Measurements from ENCODE around the gene OAS2. TPM values are rescaled to one million over a fixed set of nuclear protein-coding genes. Genes with fewer than 3 reads are reported as not detected.

The OAS2 gene
- total RNA-seq, 1 experiment from 2014 or later = 0.25 TPM

- no peak overlapping the region for H3K4me3 ChIP-seq (ENCODE audit: low read depth, low read length)
- no peaks in the 10 kb centered on the region for H3K27me3 ChIP-seq (replicated peaks; ENCODE audit: control insufficient read depth, insufficient read depth, low read length)
- BruUV-seq (replicated peaks) = no TSS peak
- H3K27ac Mint-ChIP-seq (ENCODE audit: unreplicated experiment) = no peak overlapping the region
- intact Hi-C loops (cut with micrococcal nuclease; ENCODE audit: unreplicated experiment) = loop anchor here (1.0 kb wide), 2 partner anchors 38 to 131 kb away; no protein-coding TSS in a partner anchor
- H3K27me3 Mint-ChIP-seq (ENCODE audit: insufficient read depth, unreplicated experiment) = peaks cover 6% of the 10 kb centered on the region
- no peaks in the 10 kb centered on the region for H3K9me3 Mint-ChIP-seq (ENCODE audit: unreplicated experiment)
- DNase-seq = peak; percentile 61
- ChIA-PET CTCF (interaction anchor here (1.1 to 2.3 kb wide), 2 partner anchors 38 kb away, joined by 7 to 12 read pairs; no protein-coding TSS in a partner anchor), POLR2A (no interaction called here)
- H3K4me3 Mint-ChIP-seq (ENCODE audit: unreplicated experiment) = no peak overlapping the region
- H3K9me3 ChIP-seq = no peaks in the 10 kb centered on the region
- TF ChIP-seq CTCF (IDR thresholded peaks at IDR 0.05; ENCODE audit: insufficient read depth in 1 of 2, low read depth in 1 of 2, low read length in 1 of 2, severe bottlenecking in 1 of 2, unreplicated experiment in 1 of 2) = peak; percentile 55 to 66
- H3K36me3 ChIP-seq (ENCODE audit: control insufficient read depth, insufficient read depth, low read length) = no peaks in the 10 kb centered on the region
- no peaks in the 10 kb centered on the region for H3K4me1 ChIP-seq
- no peaks in the 10 kb centered on the region for H3K4me1 Mint-ChIP-seq (ENCODE audit: low read depth, unreplicated experiment)
- H3K36me3 Mint-ChIP-seq (ENCODE audit: insufficient read depth, unreplicated experiment) = no peaks in the 10 kb centered on the region
Observed at GRCh38 chr12:113030875-113031525, 52.7 kb downstream of the OAS2 start.

GRCh38 chr12:113039911-113040445 lies 61.7 kb downstream of the OAS2 start:
- DNase-seq = no peak
- CTCF ChIA-PET = interaction anchor here (0.6 kb wide), 1 partner anchor 116 kb away, joined by 4 read pairs; no protein-coding TSS in a partner anchor
- no peak overlapping the region for H3K4me3 ChIP-seq (ENCODE audit: low read depth, low read length)
- H3K36me3 Mint-ChIP-seq (ENCODE audit: insufficient read depth, unreplicated experiment) = no peaks in the 10 kb centered on the region
- POLR2A ChIA-PET = no interaction called here
- no peaks in the 10 kb centered on the region for H3K9me3 ChIP-seq
- H3K36me3 ChIP-seq (ENCODE audit: control insufficient read depth, insufficient read depth, low read length) = no peaks in the 10 kb centered on the region
- no TSS peak for BruUV-seq (replicated peaks)
- intact Hi-C loops (cut with micrococcal nuclease; ENCODE audit: unreplicated experiment) = no loop called here
- no peaks in the 10 kb centered on the region for H3K4me1 ChIP-seq
- no peak overlapping the region for H3K27ac Mint-ChIP-seq (ENCODE audit: unreplicated experiment)
- H3K9me3 Mint-ChIP-seq (ENCODE audit: unreplicated experiment) = no peaks in the 10 kb centered on the region
- TF ChIP-seq CTCF (IDR thresholded peaks at IDR 0.05; ENCODE audit: insufficient read depth in 1 of 2, low read depth in 1 of 2, low read length in 1 of 2, severe bottlenecking in 1 of 2, unreplicated experiment in 1 of 2) = no peak
- no peaks in the 10 kb centered on the region for H3K27me3 ChIP-seq (replicated peaks; ENCODE audit: control insufficient read depth, insufficient read depth, low read length)
- H3K4me1 Mint-ChIP-seq (ENCODE audit: low read depth, unreplicated experiment) = no peaks in the 10 kb centered on the region
- H3K4me3 Mint-ChIP-seq (ENCODE audit: unreplicated experiment) = no peak overlapping the region
- no peaks in the 10 kb centered on the region for H3K27me3 Mint-ChIP-seq (ENCODE audit: insufficient read depth, unreplicated experiment)

GRCh38 chr12:113040722-113041171 lies 62.4 kb downstream of the OAS2 start:
- Mint-ChIP-seq H3K4me3 (ENCODE audit: unreplicated experiment) (no peak overlapping the region), H3K27me3 (ENCODE audit: insufficient read depth, unreplicated experiment) (peaks cover 5% of the 10 kb centered on the region), H3K27ac (ENCODE audit: unreplicated experiment) (no peak overlapping the region), H3K9me3 (ENCODE audit: unreplicated experiment) (no peaks in the 10 kb centered on the region), H3K36me3 (ENCODE audit: insufficient read depth, unreplicated experiment) (no peaks in the 10 kb centered on the region), H3K4me1 (ENCODE audit: low read depth, unreplicated experiment) (no peaks in the 10 kb centered on the region)
- BruUV-seq (replicated peaks) = no TSS peak
- DNase-seq = no peak
- intact Hi-C loops (cut with micrococcal nuclease; ENCODE audit: unreplicated experiment) = no loop called here
- no peak overlapping the region for H3K4me3 ChIP-seq (ENCODE audit: low read depth, low read length)
- H3K9me3 ChIP-seq = no peaks in the 10 kb centered on the region
- no peak for TF ChIP-seq CTCF (IDR thresholded peaks at IDR 0.05; ENCODE audit: insufficient read depth in 1 of 2, low read depth in 1 of 2, low read length in 1 of 2, severe bottlenecking in 1 of 2, unreplicated experiment in 1 of 2)
- H3K4me1 ChIP-seq = no peaks in the 10 kb centered on the region
- H3K36me3 ChIP-seq (ENCODE audit: control insufficient read depth, insufficient read depth, low read length) = no peaks in the 10 kb centered on the region
- ChIA-PET POLR2A (no interaction called here), CTCF (no interaction called here)
- no peaks in the 10 kb centered on the region for H3K27me3 ChIP-seq (replicated peaks; ENCODE audit: control insufficient read depth, insufficient read depth, low read length)
